ENCODE data around the gene BLMH. TPM values are rescaled to one million over a fixed set of nuclear protein-coding genes. Genes with fewer than 3 reads are reported as not detected.
A peak's percentile ranks its signal among the peaks of the same experiment; 100 is the strongest.
"Not testable (repeated sequence)": the region's sequence is repeated elsewhere in the genome, so short reads cannot be mapped to it uniquely, and the experiment has no call there.

The BLMH gene
- total RNA-seq, 2 donors from 2014 or later = 84.7 to 92.0 TPM

DNA sequence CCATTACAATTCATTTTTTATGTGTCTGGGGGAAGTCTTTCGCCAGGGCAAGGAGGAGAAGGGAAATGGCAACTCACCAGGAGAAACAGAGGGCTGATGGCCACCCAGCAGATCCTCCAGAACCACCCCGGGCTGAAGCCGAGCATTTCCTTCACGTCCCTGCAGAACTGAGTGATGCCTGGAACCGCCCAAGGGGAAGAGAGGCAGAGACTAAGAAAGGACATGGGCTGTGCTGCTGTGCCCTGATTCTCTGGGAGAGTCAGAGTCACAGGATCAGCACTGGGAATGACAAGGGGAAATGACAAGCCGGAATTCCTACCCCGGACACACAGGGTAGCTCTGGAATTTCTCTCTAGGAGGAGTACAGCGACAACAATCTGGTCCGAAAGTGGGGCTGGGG is 84.1 kb downstream of the BLMH start:
- H3K4me3 Mint-ChIP-seq = no peak overlapping the region
- no peak overlapping the region for H3K27ac ChIP-seq (ENCODE audit: low read depth, low read length)
- no peaks in the 10 kb centered on the region for H3K9me3 ChIP-seq (ENCODE audit: control insufficient read depth, low read length)
- no peak overlapping the region for H3K4me3 ChIP-seq (ENCODE audit: low read length)
- H3K4me1 Mint-ChIP-seq = no peaks in the 10 kb centered on the region
- peak; percentile 44 for DNase-seq
- no peaks in the 10 kb centered on the region for H3K4me1 ChIP-seq (ENCODE audit: control insufficient read depth, insufficient read depth, low read length)
- H3K36me3 ChIP-seq (ENCODE audit: control insufficient read depth, insufficient read depth, low read length) = no peaks in the 10 kb centered on the region
- no peak overlapping the region for H3K27ac Mint-ChIP-seq
- TF ChIP-seq, protein P1, sequence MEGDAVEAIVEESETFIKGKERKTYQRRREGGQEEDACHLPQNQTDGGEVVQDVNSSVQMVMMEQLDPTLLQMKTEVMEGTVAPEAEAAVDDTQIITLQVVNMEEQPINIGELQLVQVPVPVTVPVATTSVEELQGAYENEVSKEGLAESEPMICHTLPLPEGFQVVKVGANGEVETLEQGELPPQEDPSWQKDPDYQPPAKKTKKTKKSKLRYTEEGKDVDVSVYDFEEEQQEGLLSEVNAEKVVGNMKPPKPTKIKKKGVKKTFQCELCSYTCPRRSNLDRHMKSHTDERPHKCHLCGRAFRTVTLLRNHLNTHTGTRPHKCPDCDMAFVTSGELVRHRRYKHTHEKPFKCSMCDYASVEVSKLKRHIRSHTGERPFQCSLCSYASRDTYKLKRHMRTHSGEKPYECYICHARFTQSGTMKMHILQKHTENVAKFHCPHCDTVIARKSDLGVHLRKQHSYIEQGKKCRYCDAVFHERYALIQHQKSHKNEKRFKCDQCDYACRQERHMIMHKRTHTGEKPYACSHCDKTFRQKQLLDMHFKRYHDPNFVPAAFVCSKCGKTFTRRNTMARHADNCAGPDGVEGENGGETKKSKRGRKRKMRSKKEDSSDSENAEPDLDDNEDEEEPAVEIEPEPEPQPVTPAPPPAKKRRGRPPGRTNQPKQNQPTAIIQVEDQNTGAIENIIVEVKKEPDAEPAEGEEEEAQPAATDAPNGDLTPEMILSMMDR (conservative IDR thresholded peaks at IDR 0.05) = no peak
- H3K27me3 ChIP-seq (ENCODE audit: control insufficient read depth, insufficient read depth, low read length, poor library complexity, severe bottlenecking) = no peaks in the 10 kb centered on the region
- H3K36me3 Mint-ChIP-seq (ENCODE audit: low read depth) = no peaks in the 10 kb centered on the region
- H3K9me3 Mint-ChIP-seq = no peaks in the 10 kb centered on the region
- 93 to 95% methylated on average over 9 of the region's 9 CpGs for WGBS, 2 experiments (ENCODE audit: insufficient coverage in 1 of 2, insufficient read length in 1 of 2)
- H3K27me3 Mint-ChIP-seq (ENCODE audit: insufficient read depth) = peaks cover 3% of the 10 kb centered on the region
- H3K9ac ChIP-seq (ENCODE audit: extremely low read depth, low read length, poor library complexity, severe bottlenecking) = no peak overlapping the region

GRCh38 chr17:30203471-30203981 is 88.2 kb downstream of the BLMH start:
- Histone ChIP-seq H3K9ac (ENCODE audit: extremely low read depth, low read length, poor library complexity, severe bottlenecking) (no peak overlapping the region), H3K36me3 (ENCODE audit: control insufficient read depth, insufficient read depth, low read length) (no peaks in the 10 kb centered on the region), H3K4me1 (ENCODE audit: control insufficient read depth, insufficient read depth, low read length) (no peaks in the 10 kb centered on the region), H3K27ac (ENCODE audit: low read depth, low read length) (no peak overlapping the region), H3K9me3 (ENCODE audit: control insufficient read depth, low read length) (no peaks in the 10 kb centered on the region), H3K4me3 (ENCODE audit: low read length) (no peak overlapping the region), H3K27me3 (ENCODE audit: control insufficient read depth, insufficient read depth, low read length, poor library complexity, severe bottlenecking) (no peaks in the 10 kb centered on the region)
- 87 to 89% methylated on average over 5 to 6 of the region's 6 CpGs for WGBS, 2 experiments (ENCODE audit: insufficient coverage in 1 of 2, insufficient read length in 1 of 2)
- TF ChIP-seq, protein P1 (conservative IDR thresholded peaks at IDR 0.05) = peak; percentile 69
- no peaks in the 10 kb centered on the region for H3K4me1 Mint-ChIP-seq
- no peak overlapping the region for H3K27ac Mint-ChIP-seq
- H3K4me3 Mint-ChIP-seq = no peak overlapping the region
- no peaks in the 10 kb centered on the region for H3K27me3 Mint-ChIP-seq (ENCODE audit: insufficient read depth)
- H3K36me3 Mint-ChIP-seq (ENCODE audit: low read depth) = no peaks in the 10 kb centered on the region
- peak; percentile 85 for DNase-seq
- no peaks in the 10 kb centered on the region for H3K9me3 Mint-ChIP-seq

- H3K4me3 Mint-ChIP-seq; H3K4me3 ChIP-seq (ENCODE audit: low read length); H3K4me1 Mint-ChIP-seq; H3K27ac Mint-ChIP-seq; DNase-seq; H3K27me3 Mint-ChIP-seq (ENCODE audit: insufficient read depth); H3K9me3 Mint-ChIP-seq; H3K36me3 Mint-ChIP-seq (ENCODE audit: low read depth); H3K9ac ChIP-seq (ENCODE audit: extremely low read depth, low read length, poor library complexity, severe bottlenecking); H3K9me3 ChIP-seq (ENCODE audit: control insufficient read depth, low read length); H3K27me3 ChIP-seq (ENCODE audit: control insufficient read depth, insufficient read depth, low read length, poor library complexity, severe bottlenecking); H3K36me3 ChIP-seq (ENCODE audit: control insufficient read depth, insufficient read depth, low read length); H3K27ac ChIP-seq (ENCODE audit: low read depth, low read length); H3K4me1 ChIP-seq (ENCODE audit: control insufficient read depth, insufficient read depth, low read length): not testable (repeated sequence)
- 85 to 90% methylated on average over 8 to 9 of the region's 9 CpGs for WGBS, 2 experiments (ENCODE audit: insufficient coverage in 1 of 2, insufficient read length in 1 of 2)
These were observed 91.1 kb downstream of the BLMH start for GRCh38 chr17:30200656-30201055.

DNA sequence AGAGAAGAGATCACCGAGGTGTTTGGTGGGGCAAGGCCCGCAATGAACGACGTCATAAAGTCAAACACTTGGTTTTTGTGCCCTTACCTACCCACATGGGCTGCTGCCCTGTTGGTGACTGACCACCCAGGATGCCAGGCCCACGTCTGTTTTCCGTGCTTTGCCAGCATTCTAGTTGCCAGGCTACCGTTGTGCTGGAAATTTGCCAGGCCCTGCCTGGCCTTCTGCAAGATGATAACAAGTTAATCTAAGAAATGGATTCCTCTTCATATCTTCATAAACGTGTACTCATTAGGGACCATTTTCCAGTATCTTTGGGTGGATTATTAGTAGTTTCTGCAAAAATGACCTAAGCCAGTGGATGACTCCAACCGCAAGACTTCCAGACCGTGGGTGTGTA is 91.6 kb downstream of the BLMH start:
- H3K9ac ChIP-seq (ENCODE audit: extremely low read depth, low read length, poor library complexity, severe bottlenecking) = no peak overlapping the region
- no peak overlapping the region for H3K4me3 ChIP-seq (ENCODE audit: low read length)
- WGBS, 2 experiments (ENCODE audit: insufficient coverage in 1 of 2, insufficient read length in 1 of 2) = 88 to 96% methylated on average over 4 to 10 of the region's 10 CpGs
- Mint-ChIP-seq H3K4me3 (no peak overlapping the region), H3K9me3 (no peaks in the 10 kb centered on the region), H3K36me3 (ENCODE audit: low read depth) (no peaks in the 10 kb centered on the region), H3K4me1 (no peaks in the 10 kb centered on the region), H3K27me3 (ENCODE audit: insufficient read depth) (no peaks in the 10 kb centered on the region), H3K27ac (no peak overlapping the region)
- no peaks in the 10 kb centered on the region for H3K4me1 ChIP-seq (ENCODE audit: control insufficient read depth, insufficient read depth, low read length)
- H3K9me3 ChIP-seq (ENCODE audit: control insufficient read depth, low read length) = no peaks in the 10 kb centered on the region
- H3K36me3 ChIP-seq (ENCODE audit: control insufficient read depth, insufficient read depth, low read length) = no peaks in the 10 kb centered on the region
- no peaks in the 10 kb centered on the region for H3K27me3 ChIP-seq (ENCODE audit: control insufficient read depth, insufficient read depth, low read length, poor library complexity, severe bottlenecking)
- no peak for DNase-seq
- no peak overlapping the region for H3K27ac ChIP-seq (ENCODE audit: low read depth, low read length)
- TF ChIP-seq, protein P1 (conservative IDR thresholded peaks at IDR 0.05) = no peak

All from endodermal cell (in vitro differentiated cells).